GM13976 (cell line): ENCODE results near the gene SLC4A5.

ENCODE experiments used
- DNase-seq: peaks from one replicate; pipeline ENCODE4 v3.0.0; 2012; ENCODE audit warnings: low spot score
- CTCF ChIP-seq: IDR thresholded peaks from 2 replicates; pipeline ENCODE4 v1.5.1; 2012; ENCODE audit warnings: borderline replicate concordance, mild to moderate bottlenecking; ENCODE audit not compliant: insufficient read depth; ENCODE audit errors: extremely low read depth, missing control alignments, control extremely low read depth
- in situ Hi-C: fragments of 300-500 bp; cut with MboI; formaldehyde crosslinking; loops from one replicate; pipeline ENCODE4 v1.12.0; 2022; ENCODE audit warnings: low sequenced_read_pairs, mixed read lengths, inconsistent platforms; ENCODE audit not compliant: unreplicated experiment

The SLC4A5 gene

GRCh38 chr2:74327199-74327598, 16.0 kb downstream of the SLC4A5 start:
- no peak for DNase-seq
- no peak for TF ChIP-seq CTCF
- in situ Hi-C loops = no loop called here

GRCh38 chr2:74325815-74326214, 17.4 kb downstream of the SLC4A5 start:
- no peak for TF ChIP-seq CTCF
- in situ Hi-C loops = no loop called here

GRCh38 chr2:74321737-74322136, 21.5 kb downstream of the SLC4A5 start:
- in situ Hi-C loops = no loop called here

More at GRCh38 chr2:74325815-74326214, 17.4 kb downstream of the SLC4A5 start:
- no peak for DNase-seq

GRCh38 chr2:74317701-74318100, 25.5 kb downstream of the SLC4A5 start:
- in situ Hi-C loops = no loop called here
- DNase-seq = no peak
- no peak for TF ChIP-seq CTCF

More at GRCh38 chr2:74321737-74322136, 21.5 kb downstream of the SLC4A5 start:
- TF ChIP-seq CTCF = no peak
- no peak for DNase-seq

DNA sequence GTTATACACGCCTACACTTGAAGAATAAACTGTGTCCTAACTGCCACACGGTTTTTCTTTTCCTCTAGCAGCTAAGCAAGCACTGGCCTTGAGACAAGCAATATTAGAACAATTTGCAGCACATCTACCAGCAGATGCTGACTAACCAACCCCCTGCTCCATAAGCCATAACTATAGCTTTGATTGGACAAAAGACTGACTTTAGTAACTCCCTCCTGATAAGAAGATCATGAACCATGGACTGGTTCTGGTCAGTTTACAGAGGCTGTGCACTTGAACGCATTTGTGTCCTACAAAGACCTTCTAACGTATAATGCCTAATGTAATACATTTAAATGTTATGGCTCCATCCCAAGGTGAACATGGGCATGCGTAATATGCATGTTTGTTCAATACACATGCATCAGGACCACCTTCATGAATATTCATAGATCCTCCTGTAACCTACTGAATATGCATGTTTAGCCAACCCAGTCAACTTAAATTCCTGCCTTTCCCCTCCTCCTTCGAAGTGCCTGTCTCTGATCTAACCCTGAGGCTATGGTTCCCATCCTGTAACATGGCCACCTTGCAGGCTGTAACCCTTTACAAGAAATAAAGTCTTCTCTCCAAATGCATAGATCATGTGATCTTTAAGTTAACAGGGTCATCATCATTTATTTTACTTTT, 26.5 kb downstream of the SLC4A5 start:
- no peak for TF ChIP-seq CTCF
- DNase-seq = no peak
- in situ Hi-C loops = no loop called here

GRCh38 chr2:74314107-74314506, 29.1 kb downstream of the SLC4A5 start:
- in situ Hi-C loops = no loop called here
- no peak for TF ChIP-seq CTCF
- no peak for DNase-seq
